Lower leg skin (tissue), 3 donors: ENCODE measurements around the gene EIF1AD.

Source experiments
- CTCF ChIP-seq, 3 donors: fragments of 450-650 bp; IDR thresholded peaks; one replicate each; pipeline ENCODE4 v1.5.1; 2016; ENCODE audit warnings: antibody characterized with exemption in 3 of 3, mild to moderate bottlenecking in 3 of 3, moderate library complexity in 2 of 3
- POLR2A ChIP-seq, 2 donors: fragments of 450-650 bp; IDR thresholded peaks; one replicate each; pipeline ENCODE4 v1.6.1; 2016 to 2017; ENCODE audit warnings: antibody characterized with exemption in 2 of 2, mild to moderate bottlenecking in 1 of 2, moderate library complexity in 1 of 2

GRCh38 chr11:66020618-66021357 is 18.8 kb upstream of the EIF1AD start:
- TF ChIP-seq CTCF (IDR thresholded peaks at IDR 0.05), result no peak
- TF ChIP-seq POLR2A (IDR thresholded peaks at IDR 0.05), result no peak
